HG03159 (cell line): ENCODE measurements around the gene MYLK.

Experiments used
- ATAC-seq: cut with Tn5 transposase; IDR thresholded peaks from one replicate; pipeline ENCODE4 v1.9.1; 2021; ENCODE audit warnings: mild to moderate bottlenecking, moderate library complexity; ENCODE audit not compliant: unreplicated experiment

Gene MYLK

DNA sequence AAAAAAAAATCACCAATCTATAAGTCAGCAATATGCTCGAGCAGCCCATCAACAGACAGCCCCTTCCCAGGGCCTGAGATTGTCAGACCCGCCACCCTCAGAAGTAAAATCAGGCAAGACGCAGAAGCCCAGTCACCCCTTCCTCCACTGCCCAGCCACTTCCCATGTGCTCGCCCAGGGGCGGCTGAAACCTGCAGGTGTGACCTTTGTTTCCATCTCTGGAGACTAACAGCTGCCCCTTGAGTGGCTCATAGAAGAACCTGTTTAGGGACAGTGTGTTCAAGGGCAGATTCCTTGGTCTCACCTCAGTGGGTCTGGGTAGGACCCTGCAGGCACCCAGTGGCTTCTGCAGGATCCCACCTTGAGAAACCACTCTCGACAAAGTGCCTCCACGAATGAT, 105.6 kb downstream of the MYLK start:
- no peak for ATAC-seq

DNA sequence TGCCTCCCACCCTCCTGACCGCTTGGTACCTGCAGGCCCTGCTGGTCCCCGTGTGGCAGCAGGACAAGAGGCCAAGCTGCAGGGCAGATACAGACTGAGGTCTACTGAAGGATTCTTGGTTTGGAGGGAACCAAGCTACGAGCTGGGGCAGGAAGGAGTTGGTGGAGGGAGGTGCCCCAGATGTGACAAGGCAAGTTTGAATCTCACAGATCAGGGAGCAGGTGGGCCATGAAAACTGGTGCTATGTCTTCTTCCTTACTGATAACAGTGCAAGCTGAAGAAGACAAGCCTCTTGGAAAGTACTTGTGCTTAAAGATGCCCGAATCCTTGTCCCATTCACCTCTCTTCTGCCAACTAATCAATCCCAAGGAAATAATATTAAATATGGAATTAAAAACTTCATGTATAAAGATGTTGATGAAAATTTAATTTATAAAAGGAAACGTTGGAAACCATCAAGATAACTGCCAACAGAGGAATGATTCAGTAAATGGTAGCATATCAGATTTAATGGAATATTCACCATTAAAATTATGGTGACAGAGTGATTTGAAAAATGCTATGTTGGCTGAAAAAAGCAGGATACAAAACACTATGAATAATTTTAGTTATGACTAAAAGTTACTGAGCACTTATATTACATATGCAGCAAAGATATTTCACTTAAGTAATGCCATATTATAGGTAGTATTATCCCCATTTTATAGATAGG, 107.9 kb downstream of the MYLK start:
- no peak for ATAC-seq

DNA sequence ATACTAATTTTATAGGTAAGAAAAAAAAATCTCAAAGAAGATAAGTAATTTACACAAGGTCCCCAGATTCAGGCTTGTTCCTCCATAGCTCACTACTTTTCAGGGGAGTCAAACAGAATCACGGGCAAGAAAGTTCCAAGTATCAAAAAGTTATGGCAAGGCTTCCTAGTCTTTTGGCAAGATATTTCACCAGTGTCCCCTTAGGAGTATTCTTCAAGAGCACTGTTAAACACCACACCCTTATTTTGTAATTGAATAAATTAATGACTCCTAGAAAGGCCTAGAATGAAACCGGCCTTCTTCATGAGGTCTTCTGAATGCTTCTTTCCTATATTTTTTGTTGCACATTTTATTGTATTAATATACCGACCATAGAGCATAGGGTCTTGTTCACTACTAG, 109.7 kb downstream of the MYLK start:
- no peak for ATAC-seq

DNA sequence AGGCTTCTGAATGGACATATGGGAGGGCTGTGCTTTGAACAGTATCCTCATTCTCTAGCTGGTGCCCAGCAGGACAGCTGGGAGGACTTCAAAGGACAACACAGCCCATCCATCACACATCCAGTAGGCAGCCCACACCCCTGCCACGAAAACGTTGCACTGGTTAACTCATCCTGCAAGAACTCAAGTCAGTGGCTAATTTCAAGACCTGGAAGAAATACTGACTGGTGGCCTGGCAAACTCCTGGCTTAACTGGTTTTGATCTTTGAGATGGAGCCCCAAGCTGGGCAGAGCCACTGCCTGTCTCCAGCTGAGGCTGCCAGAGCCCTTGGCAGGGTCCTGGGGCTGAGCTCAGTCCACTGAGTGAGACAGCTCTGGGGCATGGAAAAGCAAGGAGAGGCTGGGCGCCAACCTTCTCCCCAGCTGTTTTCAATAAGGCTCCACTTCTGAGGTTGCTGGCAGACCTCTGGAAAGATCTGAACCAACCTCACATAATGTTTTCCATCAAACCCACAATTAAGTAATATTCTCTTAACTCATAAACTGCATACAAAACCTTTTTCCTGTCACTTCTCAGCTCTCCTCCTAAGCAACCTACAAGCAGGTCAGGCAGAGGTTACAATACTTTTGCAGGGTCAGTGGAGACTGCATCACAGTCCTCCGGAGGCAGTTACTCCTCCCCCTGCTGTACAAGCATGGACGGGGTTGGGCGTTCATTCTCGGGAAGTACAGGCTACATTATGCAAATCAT, 110.3 kb downstream of the MYLK start:
- no peak for ATAC-seq

DNA sequence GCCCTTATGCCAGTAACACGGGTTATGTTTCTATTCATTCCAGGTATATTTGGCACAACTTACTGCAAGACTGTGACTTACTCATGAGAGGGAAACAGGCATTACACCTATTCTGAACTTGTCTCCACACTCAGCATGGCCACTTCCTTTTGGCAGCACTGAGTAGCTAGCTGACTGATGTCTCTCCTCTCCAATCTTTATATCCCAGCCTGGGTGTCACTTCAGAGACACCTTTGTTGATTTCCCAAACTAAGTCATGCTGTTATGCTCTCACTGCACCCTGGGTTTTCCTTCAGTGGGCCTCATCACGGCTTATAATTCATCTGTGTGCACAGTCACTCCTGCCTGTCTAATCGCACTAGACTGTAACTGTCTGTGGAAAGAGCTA, 114.8 kb downstream of the MYLK start:
- no peak for ATAC-seq

DNA sequence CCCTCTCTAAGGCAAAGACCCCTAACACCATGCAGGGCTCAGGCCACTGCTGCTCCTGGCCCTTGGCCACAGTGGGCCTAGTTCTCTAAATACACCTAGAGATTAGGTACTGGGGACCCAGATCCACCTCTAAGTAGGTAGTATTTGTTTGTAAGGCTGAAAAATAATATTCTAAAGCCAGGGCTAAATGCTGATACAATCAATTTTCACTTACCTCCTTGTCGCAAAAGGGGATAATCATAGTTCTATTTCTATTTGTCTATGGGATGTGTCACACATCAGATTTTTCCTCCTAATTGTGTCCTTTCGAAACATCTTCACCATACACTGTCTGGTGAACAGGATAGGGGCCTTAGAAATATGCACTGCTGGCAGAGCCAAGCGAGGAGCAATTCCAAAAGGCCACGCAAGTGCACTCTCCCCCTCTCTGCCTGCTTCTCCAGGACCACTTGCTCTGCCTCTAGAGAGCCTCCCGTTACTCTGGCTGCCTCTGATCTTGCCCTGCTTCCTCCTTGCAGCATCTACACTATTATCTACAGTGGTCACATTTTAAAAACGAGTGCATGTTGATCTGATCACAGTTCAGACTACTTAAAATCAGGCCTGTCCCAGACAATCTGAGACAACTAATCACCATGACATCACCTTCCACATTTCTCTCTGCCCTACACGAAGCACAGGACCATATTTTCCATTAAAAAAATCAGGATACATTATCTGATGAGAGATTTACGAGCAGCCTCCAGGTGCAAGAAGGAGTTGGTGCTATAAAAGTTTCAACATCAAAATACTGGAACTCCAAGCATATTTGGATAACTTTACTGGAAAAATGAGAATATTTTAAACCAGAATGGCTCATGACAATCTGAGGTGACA, 115.4 kb downstream of the MYLK start:
- ATAC-seq, result no peak

DNA sequence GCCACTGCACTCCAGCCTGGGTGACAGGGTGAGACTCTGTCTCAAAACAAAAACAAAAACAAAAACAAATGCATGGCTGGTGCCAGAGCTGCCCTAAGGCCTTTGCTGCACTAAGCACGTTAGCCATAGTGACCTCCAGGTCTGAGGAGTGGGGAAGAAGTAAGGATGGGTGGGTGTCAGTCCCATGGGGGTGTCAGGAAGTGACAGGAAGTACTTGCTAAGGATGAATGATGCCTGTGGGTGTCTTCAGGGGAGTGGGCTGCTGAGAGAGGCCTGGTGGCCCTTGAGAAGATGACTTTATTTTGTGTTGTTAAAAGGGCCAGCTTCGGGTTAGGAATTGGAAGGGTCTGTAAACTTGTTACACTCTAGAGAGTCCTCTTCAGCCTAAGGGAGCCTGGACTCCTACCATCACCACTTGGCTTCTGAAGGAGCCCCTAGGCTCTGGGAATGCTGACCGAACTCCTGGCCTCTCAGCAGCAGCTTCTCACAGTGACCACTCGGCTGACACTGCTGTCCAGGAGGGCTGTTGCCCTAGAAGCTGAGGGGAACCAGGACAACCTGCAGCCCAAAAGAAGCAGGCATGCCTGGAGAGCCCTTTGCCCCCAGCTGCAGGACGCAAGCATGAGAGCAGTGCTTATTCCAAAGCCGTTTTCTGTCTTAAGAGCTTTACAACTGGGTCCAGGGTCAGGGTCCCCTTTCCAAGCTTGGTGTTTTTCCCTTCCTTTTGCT, 116.4 kb downstream of the MYLK start:
- no peak for ATAC-seq

DNA sequence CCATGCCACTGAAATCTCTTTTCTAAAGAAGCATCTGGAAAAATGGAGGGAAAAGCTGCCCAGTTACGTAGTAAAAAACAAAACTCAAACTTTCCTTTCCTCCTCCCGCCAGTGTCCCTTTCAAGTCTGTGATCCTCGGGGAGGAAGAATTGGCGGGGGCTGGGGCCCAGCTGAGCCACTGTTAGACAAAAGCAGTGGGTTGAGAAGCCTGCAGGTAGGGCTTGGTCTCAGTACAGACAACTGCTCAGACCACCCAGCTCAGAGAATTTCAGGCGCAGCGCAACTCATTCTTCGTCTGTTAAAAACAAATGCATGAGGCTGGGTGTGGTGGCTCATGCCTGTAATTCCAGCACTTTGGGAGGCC, 117.1 kb downstream of the MYLK start:
- no peak for ATAC-seq

DNA sequence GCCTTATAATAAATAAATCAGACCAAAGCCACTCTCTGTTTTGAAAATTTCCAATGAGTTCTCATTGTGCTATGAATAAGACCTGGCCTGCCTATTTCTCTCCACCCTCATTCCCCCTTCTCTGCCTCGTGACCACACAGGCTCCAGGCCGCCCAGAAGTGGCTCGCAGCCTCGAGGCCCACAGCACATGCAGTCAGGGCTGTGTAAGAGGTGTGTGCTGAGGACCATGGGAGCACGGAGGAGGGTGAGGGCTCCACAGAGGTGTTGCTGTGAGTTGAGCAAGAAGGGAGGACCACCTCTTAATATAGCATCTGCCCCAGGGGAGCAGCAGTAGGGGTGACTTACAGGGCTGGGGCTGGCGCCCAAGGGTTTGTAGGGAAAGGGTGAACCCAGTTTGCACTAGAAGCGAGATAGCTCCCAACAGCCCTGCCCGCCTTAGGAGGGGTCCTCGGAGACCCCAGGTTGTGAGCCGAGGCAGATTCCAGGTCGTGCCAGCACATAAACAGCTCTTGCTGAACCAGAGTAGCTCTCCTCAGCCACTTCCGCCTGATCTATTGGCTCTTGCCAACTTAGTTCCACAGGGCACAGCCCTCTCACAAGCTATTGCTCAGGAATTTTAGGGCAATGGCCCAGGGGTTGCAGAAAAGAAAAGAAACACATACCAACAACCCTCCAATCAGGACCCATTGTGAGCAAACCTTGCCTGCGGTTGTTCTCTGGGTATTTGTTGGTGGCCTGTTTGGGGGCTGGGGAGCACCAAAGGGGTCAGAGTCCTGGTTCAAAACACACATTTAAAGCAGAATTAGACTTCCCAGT, 117.7 kb downstream of the MYLK start:
- no peak for ATAC-seq

DNA sequence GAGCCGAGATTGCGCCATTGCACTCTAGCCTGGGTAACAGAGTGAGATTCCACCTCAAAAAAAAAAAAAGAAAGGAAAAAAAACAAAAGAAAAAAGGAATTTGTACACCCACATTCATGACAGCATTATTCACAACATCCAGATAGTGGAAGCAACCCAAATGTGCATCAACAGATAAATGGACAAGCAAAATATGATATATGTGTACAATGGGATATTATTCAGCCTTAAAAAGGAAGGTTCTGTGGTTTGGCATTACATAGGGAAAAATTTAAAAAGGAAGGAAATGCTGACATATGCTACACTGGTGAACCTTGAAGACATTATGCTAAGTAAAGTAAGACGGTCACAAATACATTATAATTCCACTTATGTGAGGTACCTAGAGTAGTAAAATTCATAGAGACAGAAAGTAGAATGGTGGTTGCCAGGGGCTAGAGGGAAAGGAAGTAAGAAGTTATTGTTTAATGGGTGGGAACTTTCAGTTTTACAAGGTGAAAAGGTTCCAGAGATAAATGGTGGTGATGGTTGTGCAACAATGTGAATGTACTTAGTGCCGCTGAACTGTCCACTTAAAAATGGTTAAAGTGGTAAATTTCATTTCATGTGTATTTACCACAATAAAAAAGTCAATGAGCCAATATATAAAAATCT, 118.5 kb downstream of the MYLK start:
- no peak for ATAC-seq

DNA sequence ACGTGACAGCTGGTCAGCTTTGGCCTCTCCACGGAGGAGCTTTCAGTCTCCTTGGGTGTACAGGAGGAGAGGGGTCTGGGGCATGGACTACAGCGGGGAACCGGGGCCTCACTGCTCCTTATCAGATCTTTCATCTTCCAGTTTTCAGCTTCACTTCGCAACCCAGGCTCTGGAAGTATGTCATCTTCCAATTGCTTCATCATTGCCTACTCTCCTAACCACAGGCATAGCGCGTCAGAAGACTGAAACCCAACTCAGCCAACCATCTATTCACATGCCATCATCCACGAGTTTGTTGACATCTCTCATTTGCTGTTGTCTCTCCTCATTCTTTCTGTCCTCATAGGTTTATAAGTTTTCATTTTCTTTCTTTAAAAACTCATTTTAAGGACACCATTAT, 119.5 kb downstream of the MYLK start:
- ATAC-seq, result no peak

DNA sequence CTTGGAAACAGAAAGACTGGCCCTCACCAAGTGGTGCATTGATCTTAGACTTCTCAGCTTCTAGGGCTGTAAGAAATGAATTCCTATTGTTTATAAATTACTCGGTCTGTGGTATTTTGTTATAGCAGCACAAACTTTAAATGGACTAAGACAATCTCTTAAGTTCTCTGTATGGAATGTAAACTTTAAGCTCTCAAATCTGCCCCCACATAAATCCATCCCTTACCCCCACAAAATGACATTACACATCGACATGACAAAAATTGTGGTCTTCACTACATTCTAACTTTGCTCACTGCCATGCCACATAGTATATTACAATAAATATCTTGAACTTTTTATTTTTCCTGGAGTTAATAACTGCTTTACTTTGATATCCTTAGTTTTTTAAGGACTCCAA, 121.3 kb downstream of the MYLK start:
- no peak for ATAC-seq

DNA sequence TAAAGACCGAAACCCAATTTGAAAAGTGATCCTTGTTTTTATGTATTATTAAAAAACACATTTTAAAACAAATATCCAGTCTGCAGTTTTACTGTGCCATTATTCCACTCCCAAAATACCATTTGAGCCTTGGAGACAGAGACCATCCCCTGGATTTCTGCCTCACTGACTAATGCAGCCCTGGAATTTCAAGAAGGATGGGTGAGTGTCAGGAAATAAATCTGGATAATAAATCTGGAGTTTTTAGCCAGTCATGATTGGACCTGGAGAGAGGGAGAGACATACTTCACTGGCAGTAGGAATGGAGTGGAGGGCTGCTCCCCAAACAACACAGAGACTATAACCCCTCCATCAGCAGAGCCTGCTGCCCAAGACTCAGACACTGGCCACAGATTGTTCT, 123.3 kb downstream of the MYLK start:
- no peak for ATAC-seq

DNA sequence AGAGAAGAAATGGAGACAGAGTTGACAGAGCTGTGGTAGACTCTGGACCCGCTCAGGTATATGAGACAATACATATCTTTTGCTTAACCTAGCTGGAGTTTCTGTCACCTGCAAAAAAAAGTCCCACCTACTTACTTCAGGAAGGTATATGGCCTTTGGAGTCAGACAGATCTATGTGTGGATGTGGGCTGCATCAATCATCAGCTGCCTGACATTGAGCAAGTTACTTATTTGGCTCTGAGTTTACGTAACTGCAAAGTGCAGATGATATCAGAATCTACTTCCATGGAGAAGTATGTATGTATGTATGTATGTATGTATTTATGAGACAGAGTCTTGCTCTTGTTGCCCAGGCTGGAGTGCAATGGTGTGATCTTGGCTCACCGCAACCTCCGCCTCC, 124.3 kb downstream of the MYLK start:
- no peak for ATAC-seq

DNA sequence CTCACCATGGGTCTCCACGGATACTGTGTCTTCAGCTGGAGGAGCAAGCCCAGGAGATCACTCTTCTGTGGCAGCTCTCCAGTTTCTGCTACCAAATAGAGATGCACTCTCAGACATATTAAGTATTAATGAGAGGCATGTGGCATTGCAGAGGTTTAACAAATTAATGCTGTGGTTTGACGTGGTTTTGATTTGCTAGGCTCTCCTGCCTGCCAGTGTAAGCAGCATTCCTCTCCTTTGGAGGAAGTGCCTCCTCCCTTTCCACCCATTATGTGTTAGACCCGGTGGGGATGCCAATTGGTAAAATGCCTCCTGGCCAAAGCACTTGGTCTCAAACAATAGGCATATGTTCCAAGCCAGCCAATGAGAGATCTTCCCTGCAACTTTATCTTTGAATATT, 124.8 kb downstream of the MYLK start:
- no peak for ATAC-seq

DNA sequence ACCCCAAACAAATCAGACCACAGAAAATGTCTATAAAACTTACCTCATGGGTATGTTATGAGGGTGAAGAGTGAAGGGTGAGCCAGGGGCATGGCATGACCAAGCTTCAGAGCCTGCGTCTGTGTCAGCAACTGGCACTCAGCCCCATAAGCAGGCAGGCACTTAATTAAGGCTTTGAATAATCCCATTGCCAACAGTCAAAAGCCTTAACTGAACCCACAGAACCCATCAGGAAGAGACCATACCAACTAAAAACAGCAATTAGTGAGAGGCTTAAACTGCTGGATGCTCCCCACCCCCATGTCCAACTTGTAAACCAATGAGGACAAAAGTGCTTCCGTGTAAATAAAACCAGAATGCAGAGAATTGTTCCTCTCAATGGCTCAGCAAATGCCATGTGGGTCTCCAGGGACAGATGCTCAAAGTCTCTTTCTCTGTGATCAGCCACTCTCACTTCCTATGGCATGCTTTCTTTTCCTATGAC, 126.0 kb downstream of the MYLK start:
- no peak for ATAC-seq

DNA sequence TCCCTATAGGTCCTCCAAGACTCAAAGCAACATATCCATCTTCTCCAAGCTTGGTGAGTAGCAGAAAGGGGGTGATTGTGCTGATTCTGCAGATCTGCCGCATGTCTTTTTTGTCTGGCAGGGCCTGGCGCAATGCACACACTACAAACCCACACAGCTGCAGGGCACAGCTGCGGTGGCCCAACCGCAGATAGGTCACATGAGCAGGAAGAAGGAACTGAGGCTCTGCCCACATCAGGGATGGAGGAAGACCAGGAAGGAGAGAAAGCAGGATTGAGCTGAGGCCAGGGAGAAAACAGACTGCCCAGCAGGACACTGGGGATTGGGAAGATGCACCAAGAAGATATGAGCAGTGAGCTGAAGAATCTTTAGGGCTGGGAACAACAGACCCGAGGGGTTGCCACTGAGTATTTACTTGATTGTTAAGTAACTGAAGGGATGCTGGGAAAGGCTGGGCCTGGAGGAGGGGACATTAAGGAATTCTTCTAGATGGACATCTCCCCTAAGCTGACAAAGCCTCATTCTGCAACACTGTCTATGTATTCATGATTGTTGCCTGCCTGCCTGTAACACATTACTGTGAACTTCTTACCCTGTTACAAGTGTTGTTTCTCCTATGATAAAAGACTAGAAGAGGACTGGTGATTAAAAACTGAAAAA, 126.7 kb downstream of the MYLK start:
- no peak for ATAC-seq

DNA sequence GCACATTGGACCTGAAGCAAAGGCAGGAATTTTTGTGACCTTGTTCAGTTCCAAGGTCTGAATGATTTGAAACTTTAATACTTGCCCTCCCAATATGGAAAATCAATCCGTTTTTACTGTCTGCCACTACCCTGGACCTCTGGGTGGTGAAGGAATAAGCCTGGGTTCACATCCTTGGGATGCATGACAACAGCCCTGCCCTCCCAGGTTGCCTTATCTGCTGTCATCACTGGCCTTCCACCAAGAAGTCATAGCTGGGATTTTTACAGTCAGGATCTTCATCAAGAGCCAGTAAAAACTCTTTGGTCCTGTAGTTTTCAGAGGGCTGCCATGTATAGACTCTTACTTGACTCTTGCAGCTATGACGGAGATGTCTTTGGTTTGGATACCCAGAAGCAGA, 128.6 kb downstream of the MYLK start:
- ATAC-seq, result no peak

DNA sequence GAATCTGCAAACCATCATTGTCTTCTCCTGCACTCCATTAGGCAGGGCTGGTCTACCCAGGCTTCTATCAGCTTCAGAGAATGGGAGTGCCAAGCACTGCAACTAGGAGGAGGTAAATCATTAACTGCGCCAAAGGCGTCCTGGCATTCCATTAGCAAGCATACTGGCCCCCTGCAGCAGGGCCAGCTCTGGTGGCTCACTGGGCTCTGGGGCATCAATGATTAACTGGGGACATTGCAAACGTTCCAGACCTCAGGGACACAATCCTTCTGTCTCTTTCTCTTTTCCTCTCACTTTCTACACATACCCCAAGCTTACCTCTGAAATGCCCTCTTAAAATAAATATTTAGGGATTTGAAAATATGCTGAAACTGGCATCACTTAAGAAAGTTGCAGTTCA, 129.0 kb downstream of the MYLK start:
- ATAC-seq, result no peak
